Measurements from ENCODE around the gene UBE2S. TPM values are rescaled to one million over a fixed set of nuclear protein-coding genes. Genes with fewer than 3 reads are reported as not detected.

The UBE2S gene
- total RNA-seq, 1 donor from 2014 or later = 31.9 TPM

- DNase-seq (ENCODE audit: low spot score) = peak; percentile 70
Observed at GRCh38 chr19:55384131-55384919, 23.3 kb downstream of the UBE2S start, which contains the start of gene TMEM238. TMEM238 (minus strand) TSS chr19:55384292; CDS start chr19:55384259, 33 bp downstream.

- peak; percentile 68 for DNase-seq (ENCODE audit: low spot score)
Observed at GRCh38 chr19:55383279-55384130, 24.1 kb downstream of the UBE2S start.

- no peak for DNase-seq (ENCODE audit: low spot score)
Observed at GRCh38 chr19:55382522-55383054, 25.0 kb downstream of the UBE2S start.

GRCh38 chr19:55382013-55382412 lies 25.6 kb downstream of the UBE2S start:
- DNase-seq (ENCODE audit: low spot score) = no peak

DNA sequence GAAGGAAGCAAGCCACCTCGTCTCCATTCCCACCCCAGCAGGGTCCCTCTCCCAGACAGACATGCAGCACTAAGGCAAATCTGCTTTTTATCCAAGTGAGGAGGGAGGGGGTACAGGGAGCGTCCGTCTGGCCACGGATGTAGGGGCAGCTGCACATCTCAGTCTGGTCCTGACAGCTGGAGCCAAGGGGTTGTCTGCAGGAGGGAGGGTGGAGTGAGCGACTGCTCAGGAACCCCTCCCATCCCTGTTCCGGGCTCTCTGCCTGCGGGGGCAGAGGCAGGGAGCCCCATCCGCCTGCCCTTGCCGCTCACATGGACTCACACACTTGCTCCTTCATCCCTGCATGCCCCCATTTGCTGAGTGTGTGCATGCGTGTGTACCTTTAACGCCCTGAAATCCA lies 28.4 kb downstream of the UBE2S start:
- no peak for DNase-seq (ENCODE audit: low spot score)

GRCh38 chr19:55377356-55378131 lies 30.0 kb downstream of the UBE2S start:
- no peak for DNase-seq (ENCODE audit: low spot score)

DNA sequence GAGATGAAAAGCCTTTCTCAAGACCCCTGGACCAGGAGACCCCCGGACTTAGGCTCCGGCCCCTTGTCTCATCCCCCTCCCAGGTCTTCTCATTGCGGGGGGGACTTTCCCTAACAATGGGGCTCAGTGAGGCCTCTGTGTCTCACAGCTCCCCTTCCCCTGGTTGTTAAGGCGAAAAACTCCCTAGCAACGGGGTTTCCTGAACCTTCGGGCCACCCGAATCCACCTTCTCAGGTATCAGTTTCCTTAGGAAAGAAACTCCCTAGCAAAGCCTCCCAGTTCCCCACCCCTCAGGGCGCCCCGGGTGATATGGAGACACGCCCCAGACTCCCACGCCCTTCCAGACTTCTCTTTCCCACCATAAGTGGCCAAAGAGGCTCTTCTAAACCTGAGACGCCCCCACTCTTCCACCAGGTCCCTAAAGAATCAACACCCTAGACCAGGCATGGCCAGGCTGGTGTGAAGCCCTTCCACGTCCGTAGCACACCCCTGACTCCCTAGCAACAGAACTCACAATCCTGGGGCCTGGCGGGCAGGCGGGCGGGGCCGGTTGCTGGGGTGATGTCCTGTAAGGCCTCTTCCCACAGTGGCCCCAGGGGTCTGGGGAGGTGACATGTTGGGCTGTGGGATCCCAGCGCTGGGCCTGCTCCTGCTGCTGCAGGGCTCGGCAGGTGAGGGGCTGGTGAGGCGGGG lies 31.2 kb downstream of the UBE2S start, which contains the start of gene TMEM190:
TMEM190 (plus strand) TSS at position 586 of the 693 bp plus-strand sequence; CDS start at position 614, 28 bp downstream.
- DNase-seq (ENCODE audit: low spot score) = no peak

DNA sequence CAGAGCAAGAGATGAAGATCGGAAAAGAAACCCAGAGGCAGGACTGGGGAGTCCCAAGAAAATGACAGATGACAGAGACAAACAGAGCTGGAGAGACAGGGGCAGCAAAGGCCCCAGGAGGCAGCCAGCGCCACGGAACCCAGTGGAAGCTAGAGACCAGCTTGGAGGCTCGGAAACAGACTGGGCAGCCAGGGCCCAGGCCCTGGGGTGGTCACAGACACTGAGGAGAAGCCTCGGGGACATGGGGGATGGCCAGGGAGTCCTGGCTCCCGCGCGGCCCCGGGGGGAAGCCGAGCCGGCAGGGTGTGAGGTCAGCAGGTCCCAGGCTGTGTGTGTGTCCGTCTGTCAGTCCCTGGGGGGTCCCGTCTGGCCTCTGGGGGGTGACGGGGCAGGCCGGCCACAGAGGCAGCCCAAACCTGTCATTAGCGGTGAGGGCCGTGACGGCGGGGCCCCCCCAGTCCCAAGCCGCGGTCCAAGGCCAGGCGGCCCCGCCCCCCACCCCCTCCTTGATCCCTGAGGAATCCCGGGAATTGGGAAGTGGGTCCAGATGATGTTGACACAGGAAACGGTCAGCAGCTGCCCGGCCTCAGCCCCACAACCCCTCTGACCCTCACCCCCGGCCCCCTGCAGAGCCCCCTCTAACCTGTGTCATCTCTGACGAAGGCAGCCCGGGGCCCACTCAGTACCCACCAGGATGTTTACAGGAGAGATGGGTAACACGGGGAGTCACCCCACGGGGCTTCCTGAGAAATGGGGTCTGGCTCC lies 33.4 kb downstream of the UBE2S start:
- no peak for DNase-seq (ENCODE audit: low spot score)

- no peak for DNase-seq (ENCODE audit: low spot score)
Observed at GRCh38 chr19:55373306-55373992, 34.1 kb downstream of the UBE2S start.

GRCh38 chr19:55372316-55373081 lies 35.1 kb downstream of the UBE2S start:
- DNase-seq (ENCODE audit: low spot score) = no peak

DNA sequence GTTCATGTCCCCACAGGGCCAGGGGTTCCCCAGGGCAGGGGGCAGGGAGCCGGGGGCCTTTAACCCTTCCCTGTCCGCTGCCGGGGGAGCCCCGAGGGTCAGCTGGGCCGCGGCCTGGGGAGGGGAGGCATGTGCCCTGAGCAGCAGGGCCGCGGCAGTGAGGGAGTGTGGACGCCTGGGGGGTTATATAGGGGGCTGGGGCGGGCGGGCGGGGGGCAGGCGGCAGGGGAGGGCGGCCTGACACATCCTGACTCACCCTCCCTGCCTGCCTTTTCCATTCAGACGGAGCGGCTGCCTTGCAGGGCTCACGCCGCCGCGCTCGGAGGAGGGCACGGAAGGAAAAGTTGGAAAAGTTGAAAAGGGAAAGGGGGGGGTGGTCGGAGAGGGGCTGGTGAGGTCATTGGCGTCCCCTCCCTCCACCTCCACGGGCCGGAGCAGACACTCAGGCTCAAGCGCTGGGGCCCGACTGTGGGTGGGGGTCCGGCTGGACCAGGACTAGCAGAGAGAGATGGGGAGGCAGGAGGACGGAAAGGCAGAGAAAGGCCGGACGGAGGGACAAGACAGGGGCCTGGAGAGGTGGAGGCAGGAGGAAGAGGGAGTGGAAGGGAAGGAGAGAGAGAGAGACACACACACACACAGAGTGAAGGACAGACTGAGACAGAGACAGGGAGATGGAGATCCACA lies 37.1 kb downstream of the UBE2S start, which contains the start of gene IL11:
IL11 (minus strand) TSS at position 159 of the 684 bp plus-strand sequence; CDS start at position 6, 153 bp downstream.
- no peak for DNase-seq (ENCODE audit: low spot score)

DNA sequence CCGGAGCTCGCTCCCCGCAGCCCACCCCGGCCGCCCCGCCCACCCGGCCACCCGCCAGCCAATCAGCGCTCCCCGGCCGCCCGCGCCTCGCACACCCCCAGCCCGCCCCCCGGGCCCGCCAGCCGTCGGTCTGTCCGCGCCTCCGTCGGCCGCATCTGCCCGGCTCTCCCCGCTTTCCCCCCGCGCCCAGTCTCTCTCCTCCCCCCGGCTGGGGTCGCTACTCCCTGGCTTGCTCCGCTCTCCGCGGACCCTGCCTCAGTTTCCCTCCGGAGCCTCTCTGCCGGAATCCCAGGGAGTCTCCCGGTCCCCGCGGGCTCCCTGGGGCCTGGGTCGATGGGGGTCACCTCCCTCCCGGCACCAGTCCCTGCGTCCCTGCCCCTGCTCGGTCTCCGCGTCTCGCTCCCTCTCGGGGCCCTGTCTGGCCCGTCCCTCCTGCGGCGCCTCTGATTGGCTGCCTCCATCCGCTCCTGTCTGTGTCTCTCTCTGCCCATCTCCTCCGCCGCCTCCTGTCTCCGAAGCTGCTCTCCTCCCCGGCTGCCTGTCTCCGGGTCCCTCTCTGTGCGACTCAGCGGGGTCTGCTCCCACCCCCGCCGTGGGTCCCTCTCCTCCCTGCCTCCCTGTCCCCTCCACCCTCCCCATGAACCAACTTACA lies 37.8 kb downstream of the UBE2S start:
- no peak for DNase-seq (ENCODE audit: low spot score)

DNA sequence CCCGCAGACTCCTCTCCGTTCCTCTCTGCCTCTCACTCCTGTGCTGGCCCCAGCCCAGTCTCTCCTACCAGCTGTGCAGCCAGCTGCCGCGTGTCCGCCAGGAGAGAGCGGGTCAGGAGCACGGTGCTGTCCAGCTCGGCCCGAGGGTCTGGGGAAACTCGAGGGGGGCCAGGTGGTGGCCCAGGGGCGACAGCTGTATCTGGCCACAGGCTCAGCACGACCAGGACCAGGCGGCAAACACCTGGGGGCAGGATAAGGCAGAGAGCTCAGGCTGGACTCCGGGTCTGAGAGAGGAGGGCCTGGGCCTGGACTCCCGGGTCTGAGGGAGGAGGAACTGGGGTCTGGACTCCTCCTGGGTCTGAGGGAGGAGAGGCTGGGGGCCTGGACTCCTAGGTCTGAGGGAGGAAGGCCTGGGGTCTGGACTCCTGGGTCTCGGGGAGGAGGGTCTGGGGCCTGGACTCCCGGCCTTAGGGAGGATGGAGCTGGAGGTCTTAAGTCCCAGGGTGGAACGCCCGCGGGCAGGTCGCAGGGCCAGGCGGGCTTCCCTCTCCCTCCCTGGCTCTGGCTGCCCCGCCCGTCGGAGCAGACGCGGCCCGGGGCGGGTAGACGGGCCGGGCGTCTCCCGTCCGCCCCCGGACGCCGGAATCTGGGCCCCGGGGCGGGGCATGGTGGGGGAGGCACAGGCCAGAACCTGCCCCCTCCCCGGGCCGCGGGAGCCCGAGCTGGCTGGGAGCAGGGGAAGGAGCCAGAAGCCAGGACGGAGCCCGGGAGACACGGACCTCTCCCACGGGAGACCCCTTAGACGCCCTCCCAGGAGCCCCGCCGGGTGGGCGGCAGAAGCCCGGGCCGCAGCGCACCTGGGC lies 38.7 kb downstream of the UBE2S start:
- no peak for DNase-seq (ENCODE audit: low spot score)

DNA sequence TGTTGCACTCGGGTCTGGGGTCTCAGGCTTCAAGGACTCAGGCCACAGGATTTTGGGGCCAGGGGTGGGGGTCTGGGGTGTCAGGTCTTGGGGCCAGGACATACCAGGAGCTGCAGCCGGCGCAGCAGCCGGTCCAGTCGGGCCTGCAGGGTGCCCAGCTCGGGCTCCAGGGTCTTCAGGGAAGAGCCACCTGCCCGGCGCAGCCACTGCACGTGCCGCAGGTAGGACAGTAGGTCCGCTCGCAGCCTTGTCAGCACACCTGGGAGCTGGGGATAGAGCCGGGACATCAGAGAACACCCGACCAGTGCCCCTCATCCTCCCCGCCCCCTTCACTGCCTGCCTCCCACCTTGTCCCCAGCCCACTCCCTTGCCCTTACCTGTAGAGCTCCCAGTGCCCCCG lies 39.5 kb downstream of the UBE2S start:
- DNase-seq (ENCODE audit: low spot score) = no peak

DNA sequence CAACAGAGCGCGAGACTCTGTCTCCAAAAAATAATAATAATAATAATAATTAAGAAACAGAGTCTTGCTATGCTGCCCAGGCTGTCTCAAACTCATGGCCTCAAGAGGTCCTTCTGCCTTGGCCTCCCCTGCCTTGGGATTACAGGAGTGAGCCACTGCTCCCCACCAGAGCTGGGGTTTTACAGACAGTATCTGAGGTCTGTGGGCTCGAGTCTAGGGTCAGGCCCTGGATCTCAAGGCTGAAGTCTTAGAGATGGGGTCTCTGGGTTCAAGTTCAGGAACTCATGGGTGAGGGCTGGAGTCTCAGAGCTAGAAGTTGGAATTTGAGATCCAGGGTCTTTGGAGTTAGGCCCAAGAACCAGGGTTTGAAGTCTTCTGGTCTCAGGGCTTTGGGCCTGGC lies 40.8 kb downstream of the UBE2S start:
- no peak for DNase-seq (ENCODE audit: low spot score)

DNA sequence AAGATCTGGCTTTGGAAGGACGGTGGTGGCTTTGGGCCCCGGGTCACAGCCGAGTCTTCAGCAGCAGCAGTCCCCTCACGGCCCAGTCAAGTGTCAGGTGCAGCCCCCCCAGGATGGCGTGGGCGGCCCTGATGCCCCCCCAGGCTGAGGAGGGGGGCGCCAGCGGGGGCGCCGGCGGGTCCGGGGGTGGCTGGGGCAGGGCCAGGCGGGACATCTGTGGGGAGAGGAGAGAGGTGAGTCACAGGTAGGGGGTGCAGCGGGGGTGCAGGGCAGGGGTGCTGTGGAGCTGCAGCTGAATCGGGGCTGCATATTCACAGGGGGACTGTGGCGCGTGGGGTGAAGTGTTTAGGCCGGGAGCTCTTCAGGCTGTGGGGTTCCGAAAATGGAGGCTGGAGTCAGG lies 41.6 kb downstream of the UBE2S start:
- DNase-seq (ENCODE audit: low spot score) = no peak

DNA sequence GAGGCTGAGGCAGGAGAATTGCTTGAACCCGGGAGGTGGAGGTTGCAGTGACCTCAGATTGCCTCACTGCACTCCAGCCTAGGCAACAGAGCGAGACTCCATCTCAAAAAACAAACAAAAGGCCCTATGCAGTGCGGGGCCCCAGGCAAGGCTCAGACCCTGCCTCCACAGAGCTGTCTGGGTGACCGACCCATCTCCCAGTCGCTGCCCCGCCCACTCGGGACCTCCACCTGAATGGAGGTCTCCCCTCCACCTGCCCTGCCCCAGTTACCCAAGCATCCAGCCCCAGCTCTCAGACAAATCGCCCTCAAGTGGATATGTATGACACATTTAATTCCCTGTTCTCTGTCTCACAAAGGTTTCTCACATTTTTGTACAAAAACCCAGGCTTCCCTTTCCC lies 42.3 kb downstream of the UBE2S start:
- DNase-seq (ENCODE audit: low spot score) = no peak

Data from ureter (tissue), 1 donor.